K562 (cell line): Measurements from ENCODE around the gene LAMTOR4. TPM values are rescaled to one million over a fixed set of nuclear protein-coding genes. Genes with fewer than 3 reads are reported as not detected.

ENCODE experiments used
- FOXK2 ChIP-seq, 2 experiments: fragments of 450-650 bp; IDR thresholded peaks in 1 of 2; conservative IDR thresholded peaks in 1 of 2; 2 replicates each; pipeline ENCODE4 v1.6.1; 2016; ENCODE audit warnings: low read depth in 2 of 2, mild to moderate bottlenecking in 1 of 2
- FOXP1 ChIP-seq: sonication (generic); formaldehyde crosslinking; IDR thresholded peaks from 2 replicates; pipeline ENCODE4 v1.8.0; 2022; ENCODE audit warnings: mild to moderate bottlenecking, missing genetic modification reagents
- GTF2E2 ChIP-seq: fragments of 200-800 bp; sonication (Bioruptor generic); IDR thresholded peaks from 2 replicates; pipeline ENCODE4 v1.6.1; 2016; ENCODE audit warnings: missing genetic modification characterization, missing compliant biosample characterization
- HMG20B ChIP-seq: fragments of 250-450 bp; sonication (Bioruptor Pico); IDR thresholded peaks from 2 replicates; pipeline ENCODE4 v1.5.0; 2021; ENCODE audit warnings: mild to moderate bottlenecking
- NCOR1 ChIP-seq: fragments of 450-650 bp; IDR thresholded peaks from 2 replicates; pipeline ENCODE4 v1.6.1; 2016; ENCODE audit warnings: mild to moderate bottlenecking, moderate library complexity
- PCBP2 ChIP-seq: fragments of 200-400 bp; formaldehyde crosslinking; IDR thresholded peaks from 2 replicates; pipeline ENCODE4 v1.6.1; 2018; ENCODE audit warnings: low read length, low read depth, mild to moderate bottlenecking, moderate library complexity; ENCODE audit not compliant: poor library complexity, severe bottlenecking
- PYGO2 ChIP-seq: fragments of 450-650 bp; IDR thresholded peaks from 2 replicates; pipeline ENCODE4 v1.6.1; 2016; ENCODE audit warnings: mild to moderate bottlenecking, missing genetic modification characterization, moderate library complexity, missing compliant biosample characterization
- SMAD4 ChIP-seq: fragments of 250-450 bp; sonication (Bioruptor Pico); conservative IDR thresholded peaks from 2 replicates; pipeline ENCODE4 v1.8.0; 2021; ENCODE audit warnings: inconsistent platforms, mild to moderate bottlenecking, moderate library complexity
- TAL1 ChIP-seq: fragments of 450-650 bp; IDR thresholded peaks from 2 replicates; pipeline ENCODE4 v1.6.1; 2016; ENCODE audit warnings: mild to moderate bottlenecking
- ZNF12 ChIP-seq: sonication (generic); formaldehyde crosslinking; IDR thresholded peaks from 2 replicates; pipeline ENCODE4 v1.4.0; 2020; ENCODE audit warnings: mild to moderate bottlenecking, missing genetic modification reagents
- ZNF23 ChIP-seq: fragments of 250-450 bp; sonication (Bioruptor Pico); IDR thresholded peaks from 2 replicates; pipeline ENCODE4 v1.4.0; 2020; ENCODE audit warnings: mild to moderate bottlenecking
- polyA plus RNA-seq, 8 experiments: library from polyadenylated mRNA; depleted of rRNA in 4 of 8; stranded (reverse) in 5 of 8; unstranded in 3 of 8; fragments of >200 nt; fragmentation: Nextera tagmentation in 2 of 8; fragmentation: Illumina TruSeq in 1 of 8; extraction: Ambion mirVana in 2 of 8; extraction: Trizol in 1 of 8; gene quantifications; 2 replicates each; pipeline versions ENCODE4 v1.2.1 to v1.2.3, GENCODE V29; 2011 to 2014; ENCODE audit warnings: inconsistent platforms in 1 of 8, missing spikeins in 1 of 8
- total RNA-seq, 7 experiments: library from RNA; depleted of rRNA in 6 of 7; stranded (reverse); fragments of >200 nt in 6 of 7; fragmentation: Illumina TruSeq in 2 of 7; extraction: Trizol in 2 of 7; gene quantifications; 2 replicates each; pipeline versions ENCODE4 v1.2.1 to v1.2.3, GENCODE V29; 2011 to 2021; ENCODE audit warnings: low replicate concordance in 1 of 7
- TF ChIP-seq, protein P1 (sequence below): fragments of 250-450 bp; sonication (Bioruptor Pico); IDR thresholded peaks from 2 replicates; pipeline ENCODE4 v1.4.0; 2020
- TF ChIP-seq, protein P2 (sequence below): fragments of 450-650 bp; IDR thresholded peaks from 2 replicates; pipeline ENCODE4 v1.7.1; 2018; ENCODE audit warnings: mild to moderate bottlenecking, low read depth; ENCODE audit not compliant: partially characterized antibody
- TF ChIP-seq, protein P3 (sequence below): fragments of 450-650 bp; IDR thresholded peaks from 2 replicates; pipeline ENCODE4 v1.6.1; 2017; ENCODE audit warnings: antibody characterized with exemption, mild to moderate bottlenecking

LAMTOR4 gene
- total and polyA plus RNA-seq, 9 of the 15 experiments (the other 6 are each of a cell fraction or from before 2014, with no cell fraction given) = 79.6 to 314 (median 195) TPM

DNA sequence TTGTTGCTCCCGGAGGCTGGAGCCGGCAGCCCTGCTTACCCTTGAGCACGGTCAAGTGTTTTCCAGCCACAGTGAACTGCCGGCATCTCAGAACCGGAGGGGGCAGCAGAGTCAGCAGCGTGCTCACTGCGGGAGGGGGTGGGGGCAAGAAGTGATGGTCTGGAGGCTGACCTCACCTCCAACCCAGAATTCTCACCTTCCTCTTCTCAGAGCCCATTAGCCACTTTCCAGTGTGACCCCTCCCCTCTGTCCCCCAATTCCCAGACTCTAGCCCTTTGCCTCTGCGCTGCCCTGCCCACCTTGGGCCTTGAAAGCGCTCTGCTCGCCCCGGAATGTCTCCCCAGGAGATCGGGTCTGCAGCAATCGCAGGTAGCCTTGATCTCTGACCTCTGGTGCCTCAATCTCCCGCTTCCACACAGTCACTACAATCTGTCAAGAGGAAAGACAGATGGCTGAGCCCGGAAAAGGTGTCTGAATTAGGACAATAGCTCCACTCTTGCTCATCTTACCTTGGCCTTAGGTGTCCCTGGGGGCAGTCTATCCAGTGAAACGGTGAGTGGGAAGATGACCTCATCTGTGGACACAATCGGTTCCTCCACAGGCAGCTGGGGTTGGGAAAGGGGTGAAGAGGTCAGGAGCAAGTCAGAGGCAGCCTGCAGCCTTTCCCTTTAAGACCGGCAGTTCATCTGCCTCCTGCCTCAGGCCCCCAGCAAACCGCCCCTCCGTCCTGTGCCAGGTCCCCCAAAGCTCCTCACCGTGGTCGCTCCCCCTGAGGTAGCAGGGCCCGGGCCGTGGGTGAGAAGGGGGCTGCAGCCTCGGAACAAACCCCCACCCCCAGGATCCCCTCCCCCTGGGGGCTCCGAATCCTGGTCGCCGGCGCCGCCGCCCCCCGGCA is 8.9 kb downstream of the LAMTOR4 start (continued):
- TF ChIP-seq, protein P1, sequence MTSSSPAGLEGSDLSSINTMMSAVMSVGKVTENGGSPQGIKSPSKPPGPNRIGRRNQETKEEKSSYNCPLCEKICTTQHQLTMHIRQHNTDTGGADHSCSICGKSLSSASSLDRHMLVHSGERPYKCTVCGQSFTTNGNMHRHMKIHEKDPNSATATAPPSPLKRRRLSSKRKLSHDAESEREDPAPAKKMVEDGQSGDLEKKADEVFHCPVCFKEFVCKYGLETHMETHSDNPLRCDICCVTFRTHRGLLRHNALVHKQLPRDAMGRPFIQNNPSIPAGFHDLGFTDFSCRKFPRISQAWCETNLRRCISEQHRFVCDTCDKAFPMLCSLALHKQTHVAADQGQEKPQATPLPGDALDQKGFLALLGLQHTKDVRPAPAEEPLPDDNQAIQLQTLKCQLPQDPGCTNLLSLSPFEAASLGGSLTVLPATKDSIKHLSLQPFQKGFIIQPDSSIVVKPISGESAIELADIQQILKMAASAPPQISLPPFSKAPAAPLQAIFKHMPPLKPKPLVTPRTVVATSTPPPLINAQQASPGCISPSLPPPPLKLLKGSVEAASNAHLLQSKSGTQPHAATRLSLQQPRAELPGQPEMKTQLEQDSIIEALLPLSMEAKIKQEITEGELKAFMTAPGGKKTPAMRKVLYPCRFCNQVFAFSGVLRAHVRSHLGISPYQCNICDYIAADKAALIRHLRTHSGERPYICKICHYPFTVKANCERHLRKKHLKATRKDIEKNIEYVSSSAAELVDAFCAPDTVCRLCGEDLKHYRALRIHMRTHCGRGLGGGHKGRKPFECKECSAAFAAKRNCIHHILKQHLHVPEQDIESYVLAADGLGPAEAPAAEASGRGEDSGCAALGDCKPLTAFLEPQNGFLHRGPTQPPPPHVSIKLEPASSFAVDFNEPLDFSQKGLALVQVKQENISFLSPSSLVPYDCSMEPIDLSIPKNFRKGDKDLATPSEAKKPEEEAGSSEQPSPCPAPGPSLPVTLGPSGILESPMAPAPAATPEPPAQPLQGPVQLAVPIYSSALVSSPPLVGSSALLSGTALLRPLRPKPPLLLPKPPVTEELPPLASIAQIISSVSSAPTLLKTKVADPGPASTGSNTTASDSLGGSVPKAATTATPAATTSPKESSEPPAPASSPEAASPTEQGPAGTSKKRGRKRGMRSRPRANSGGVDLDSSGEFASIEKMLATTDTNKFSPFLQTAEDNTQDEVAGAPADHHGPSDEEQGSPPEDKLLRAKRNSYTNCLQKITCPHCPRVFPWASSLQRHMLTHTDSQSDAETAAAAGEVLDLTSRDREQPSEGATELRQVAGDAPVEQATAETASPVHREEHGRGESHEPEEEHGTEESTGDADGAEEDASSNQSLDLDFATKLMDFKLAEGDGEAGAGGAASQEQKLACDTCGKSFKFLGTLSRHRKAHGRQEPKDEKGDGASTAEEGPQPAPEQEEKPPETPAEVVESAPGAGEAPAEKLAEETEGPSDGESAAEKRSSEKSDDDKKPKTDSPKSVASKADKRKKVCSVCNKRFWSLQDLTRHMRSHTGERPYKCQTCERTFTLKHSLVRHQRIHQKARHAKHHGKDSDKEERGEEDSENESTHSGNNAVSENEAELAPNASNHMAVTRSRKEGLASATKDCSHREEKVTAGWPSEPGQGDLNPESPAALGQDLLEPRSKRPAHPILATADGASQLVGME (CRISPR knock-in tag) = no peak
- TF ChIP-seq SMAD4 (CRISPR knock-in tag) (peak; percentile 47), ZNF23 (CRISPR knock-in tag) (no peak), HMG20B (CRISPR knock-in tag) (no peak), TAL1 (0 out of 2 replicates have a peak, but pooled peaks have one; percentile 37), ZNF12 (CRISPR knock-in tag) (no peak), FOXK2 (conservative IDR thresholded peaks at IDR 0.05 in 1 of 2, IDR thresholded peaks at IDR 0.05 in 1 of 2; ENCODE audit: low read depth in 2 of 2) (peak; percentile 13 to 21; a peak in 2 of 4 replicates), GTF2E2 (tag) (no peak), FOXP1 (CRISPR knock-in tag) (no peak), NCOR1 (peak; percentile 27; the same call in 1 of the 2 replicates), PCBP2 (no peak), PYGO2 (no peak)
- TF ChIP-seq, protein P2, sequence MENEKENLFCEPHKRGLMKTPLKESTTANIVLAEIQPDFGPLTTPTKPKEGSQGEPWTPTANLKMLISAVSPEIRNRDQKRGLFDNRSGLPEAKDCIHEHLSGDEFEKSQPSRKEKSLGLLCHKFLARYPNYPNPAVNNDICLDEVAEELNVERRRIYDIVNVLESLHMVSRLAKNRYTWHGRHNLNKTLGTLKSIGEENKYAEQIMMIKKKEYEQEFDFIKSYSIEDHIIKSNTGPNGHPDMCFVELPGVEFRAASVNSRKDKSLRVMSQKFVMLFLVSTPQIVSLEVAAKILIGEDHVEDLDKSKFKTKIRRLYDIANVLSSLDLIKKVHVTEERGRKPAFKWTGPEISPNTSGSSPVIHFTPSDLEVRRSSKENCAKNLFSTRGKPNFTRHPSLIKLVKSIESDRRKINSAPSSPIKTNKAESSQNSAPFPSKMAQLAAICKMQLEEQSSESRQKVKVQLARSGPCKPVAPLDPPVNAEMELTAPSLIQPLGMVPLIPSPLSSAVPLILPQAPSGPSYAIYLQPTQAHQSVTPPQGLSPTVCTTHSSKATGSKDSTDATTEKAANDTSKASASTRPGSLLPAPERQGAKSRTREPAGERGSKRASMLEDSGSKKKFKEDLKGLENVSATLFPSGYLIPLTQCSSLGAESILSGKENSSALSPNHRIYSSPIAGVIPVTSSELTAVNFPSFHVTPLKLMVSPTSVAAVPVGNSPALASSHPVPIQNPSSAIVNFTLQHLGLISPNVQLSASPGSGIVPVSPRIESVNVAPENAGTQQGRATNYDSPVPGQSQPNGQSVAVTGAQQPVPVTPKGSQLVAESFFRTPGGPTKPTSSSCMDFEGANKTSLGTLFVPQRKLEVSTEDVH = peak; percentile 12
- TF ChIP-seq, protein P3, sequence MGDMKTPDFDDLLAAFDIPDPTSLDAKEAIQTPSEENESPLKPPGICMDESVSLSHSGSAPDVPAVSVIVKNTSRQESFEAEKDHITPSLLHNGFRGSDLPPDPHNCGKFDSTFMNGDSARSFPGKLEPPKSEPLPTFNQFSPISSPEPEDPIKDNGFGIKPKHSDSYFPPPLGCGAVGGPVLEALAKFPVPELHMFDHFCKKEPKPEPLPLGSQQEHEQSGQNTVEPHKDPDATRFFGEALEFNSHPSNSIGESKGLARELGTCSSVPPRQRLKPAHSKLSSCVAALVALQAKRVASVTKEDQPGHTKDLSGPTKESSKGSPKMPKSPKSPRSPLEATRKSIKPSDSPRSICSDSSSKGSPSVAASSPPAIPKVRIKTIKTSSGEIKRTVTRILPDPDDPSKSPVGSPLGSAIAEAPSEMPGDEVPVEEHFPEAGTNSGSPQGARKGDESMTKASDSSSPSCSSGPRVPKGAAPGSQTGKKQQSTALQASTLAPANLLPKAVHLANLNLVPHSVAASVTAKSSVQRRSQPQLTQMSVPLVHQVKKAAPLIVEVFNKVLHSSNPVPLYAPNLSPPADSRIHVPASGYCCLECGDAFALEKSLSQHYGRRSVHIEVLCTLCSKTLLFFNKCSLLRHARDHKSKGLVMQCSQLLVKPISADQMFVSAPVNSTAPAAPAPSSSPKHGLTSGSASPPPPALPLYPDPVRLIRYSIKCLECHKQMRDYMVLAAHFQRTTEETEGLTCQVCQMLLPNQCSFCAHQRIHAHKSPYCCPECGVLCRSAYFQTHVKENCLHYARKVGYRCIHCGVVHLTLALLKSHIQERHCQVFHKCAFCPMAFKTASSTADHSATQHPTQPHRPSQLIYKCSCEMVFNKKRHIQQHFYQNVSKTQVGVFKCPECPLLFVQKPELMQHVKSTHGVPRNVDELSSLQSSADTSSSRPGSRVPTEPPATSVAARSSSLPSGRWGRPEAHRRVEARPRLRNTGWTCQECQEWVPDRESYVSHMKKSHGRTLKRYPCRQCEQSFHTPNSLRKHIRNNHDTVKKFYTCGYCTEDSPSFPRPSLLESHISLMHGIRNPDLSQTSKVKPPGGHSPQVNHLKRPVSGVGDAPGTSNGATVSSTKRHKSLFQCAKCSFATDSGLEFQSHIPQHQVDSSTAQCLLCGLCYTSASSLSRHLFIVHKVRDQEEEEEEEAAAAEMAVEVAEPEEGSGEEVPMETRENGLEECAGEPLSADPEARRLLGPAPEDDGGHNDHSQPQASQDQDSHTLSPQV = peak; percentile 18
